OCI-LY7 (cell line): Measurements from ENCODE around the gene TSPAN9.

Source experiments
- EZH2phosphoT487 ChIP-seq: fragments of 200-600 bp; sonication (generic); IDR thresholded peaks from 2 replicates; pipeline ENCODE4 v1.6.1; 2018; ENCODE audit warnings: low read depth, borderline replicate concordance, mild to moderate bottlenecking, mixed run types, antibody characterized with exemption, low read length, moderate library complexity, mixed read lengths
- TF ChIP-seq, protein P1 (sequence below): fragments of 200-600 bp; sonication (generic); conservative IDR thresholded peaks from 2 replicates; pipeline ENCODE4 v1.5.1; 2014; ENCODE audit warnings: mild to moderate bottlenecking, antibody characterized with exemption, low read length, moderate library complexity, mixed read lengths

GRCh38 chr12:3075315-3075714 lies 1.9 kb upstream of the TSPAN9 start:
- TF ChIP-seq, protein P1, sequence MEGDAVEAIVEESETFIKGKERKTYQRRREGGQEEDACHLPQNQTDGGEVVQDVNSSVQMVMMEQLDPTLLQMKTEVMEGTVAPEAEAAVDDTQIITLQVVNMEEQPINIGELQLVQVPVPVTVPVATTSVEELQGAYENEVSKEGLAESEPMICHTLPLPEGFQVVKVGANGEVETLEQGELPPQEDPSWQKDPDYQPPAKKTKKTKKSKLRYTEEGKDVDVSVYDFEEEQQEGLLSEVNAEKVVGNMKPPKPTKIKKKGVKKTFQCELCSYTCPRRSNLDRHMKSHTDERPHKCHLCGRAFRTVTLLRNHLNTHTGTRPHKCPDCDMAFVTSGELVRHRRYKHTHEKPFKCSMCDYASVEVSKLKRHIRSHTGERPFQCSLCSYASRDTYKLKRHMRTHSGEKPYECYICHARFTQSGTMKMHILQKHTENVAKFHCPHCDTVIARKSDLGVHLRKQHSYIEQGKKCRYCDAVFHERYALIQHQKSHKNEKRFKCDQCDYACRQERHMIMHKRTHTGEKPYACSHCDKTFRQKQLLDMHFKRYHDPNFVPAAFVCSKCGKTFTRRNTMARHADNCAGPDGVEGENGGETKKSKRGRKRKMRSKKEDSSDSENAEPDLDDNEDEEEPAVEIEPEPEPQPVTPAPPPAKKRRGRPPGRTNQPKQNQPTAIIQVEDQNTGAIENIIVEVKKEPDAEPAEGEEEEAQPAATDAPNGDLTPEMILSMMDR, result no peak
- no peak for TF ChIP-seq EZH2phosphoT487
